Endometrial microvascular endothelial cells (primary cell): ENCODE data around the gene CLECL1. TPM values are rescaled to one million over a fixed set of nuclear protein-coding genes. Genes with fewer than 3 reads are reported as not detected.
"Not testable (repeated sequence)": the region's sequence is repeated elsewhere in the genome, so short reads cannot be mapped to it uniquely, and the experiment has no call there.

Experiments used
- in situ Hi-C: cut with HindIII; loops from 2 replicates; pipeline ENCODE4 v1.10.0; 2017; ENCODE audit warnings: low sequenced_read_pairs, low pct_unique_long_range_greater_than_20kb; ENCODE audit errors: inconsistent ontology term
- total RNA-seq: library from RNA; depleted of rRNA; stranded (reverse); fragments of >200 nt; gene quantifications from one replicate; pipeline ENCODE4 v1.2.3, GENCODE V29; 2015; ENCODE audit errors: inconsistent ontology term

Gene CLECL1
- total RNA-seq, 1 donor from 2014 or later, result not detected

GRCh38 chr12:9702255-9702654 is 30.6 kb downstream of the CLECL1 start:
- in situ Hi-C loops, result no loop called here

- in situ Hi-C loops, result no loop called here
Observed at GRCh38 chr12:9701380-9702154, 31.3 kb downstream of the CLECL1 start.

GRCh38 chr12:9700606-9700956 is 32.3 kb downstream of the CLECL1 start:
- in situ Hi-C loops, result no loop called here

GRCh38 chr12:9699898-9700605 is 32.8 kb downstream of the CLECL1 start:
- in situ Hi-C loops, result no loop called here

- in situ Hi-C loops, result no loop called here
Observed at GRCh38 chr12:9699269-9699897, 33.5 kb downstream of the CLECL1 start.

- in situ Hi-C loops, result no loop called here
Observed at GRCh38 chr12:9698681-9699080, 34.2 kb downstream of the CLECL1 start.

GRCh38 chr12:9697619-9698018 is 35.3 kb downstream of the CLECL1 start:
- in situ Hi-C loops, result no loop called here

- in situ Hi-C loops, result not testable (repeated sequence)
Observed at GRCh38 chr12:9695661-9696060, 37.2 kb downstream of the CLECL1 start.

GRCh38 chr12:9695150-9695549 is 37.7 kb downstream of the CLECL1 start:
- in situ Hi-C loops, result not testable (repeated sequence)

GRCh38 chr12:9694241-9694640 is 38.7 kb downstream of the CLECL1 start:
- in situ Hi-C loops, result no loop called here

GRCh38 chr12:9692909-9693308 is 40.0 kb downstream of the CLECL1 start:
- in situ Hi-C loops, result no loop called here

GRCh38 chr12:9687228-9687627 is 45.7 kb downstream of the CLECL1 start:
- in situ Hi-C loops, result no loop called here

- in situ Hi-C loops, result no loop called here
Observed at GRCh38 chr12:9685915-9686314, 47.0 kb downstream of the CLECL1 start.

GRCh38 chr12:9685366-9685765 is 47.5 kb downstream of the CLECL1 start:
- in situ Hi-C loops, result not testable (repeated sequence)

GRCh38 chr12:9682949-9683348 is 49.9 kb downstream of the CLECL1 start:
- in situ Hi-C loops, result not testable (repeated sequence)

GRCh38 chr12:9682508-9682907 is 50.4 kb downstream of the CLECL1 start:
- in situ Hi-C loops, result not testable (repeated sequence)

- in situ Hi-C loops, result no loop called here
Observed at GRCh38 chr12:9674226-9674590, 58.7 kb downstream of the CLECL1 start.

- in situ Hi-C loops, result no loop called here
Observed at GRCh38 chr12:9673404-9674225, 59.3 kb downstream of the CLECL1 start.
